ENCODE measurements around the gene LINGO3. TPM values are rescaled to one million over a fixed set of nuclear protein-coding genes. Genes with fewer than 3 reads are reported as not detected.

The LINGO3 gene
- total and polyA plus RNA-seq, 2 of the 8 experiments (the other 6 are each of a cell fraction or from before 2014, with no cell fraction given), result 0.59 TPM; not detected in 1

GRCh38 chr19:2334426-2334825, 26.5 kb upstream of the LINGO3 start:
- Histone ChIP-seq H3K14ac (ENCODE audit: insufficient read length) (no peak overlapping the region), H4K8ac (ENCODE audit: extremely low read depth, insufficient read depth, low read length) (0 out of 2 replicates have a peak overlapping the region, but pooled peaks have one; percentile 57), H3K9me3 (ENCODE audit: insufficient read depth in 2 of 2, low read depth in 1 of 2, low read length in 1 of 2) (peaks cover 0 to 5% of the 10 kb centered on the region in 2 experiments; a peak in 1 of 4 replicates), H2BK120ac (replicated peaks; ENCODE audit: low read depth, low read length) (no peak overlapping the region), H3K4ac (replicated peaks; ENCODE audit: insufficient read length, low read depth, low read length) (no peak overlapping the region), H3K4me1 (replicated peaks in 1 of 4; ENCODE audit: control insufficient read depth in 3 of 4, insufficient read depth in 4 of 4, low read length in 3 of 4) (peaks cover 0 to 29% (median 13%) of the 10 kb centered on the region in 4 experiments; a peak in 6 of 7 replicates), H3K56ac (replicated peaks; ENCODE audit: insufficient read length, low read depth, low read length) (no peak overlapping the region), H3K18ac (ENCODE audit: extremely low read depth, low read length) (no peak overlapping the region), H3K79me1 (ENCODE audit: low read depth, low read length) (peaks cover 39% of the 10 kb centered on the region), H3K36me3 (ENCODE audit: control insufficient read depth in 2 of 4, insufficient read depth in 4 of 4, low read length in 3 of 4) (peaks cover 0 to 7% (median 0%) of the 10 kb centered on the region in 4 experiments; a peak in 2 of 8 replicates), H4K91ac (replicated peaks; ENCODE audit: insufficient read length, low read length) (no peak overlapping the region), H2AFZ (ENCODE audit: low read length) (no peak overlapping the region), H3K9ac (replicated peaks in 1 of 4; ENCODE audit: extremely low read depth in 1 of 4, low read depth in 3 of 4, low read length in 3 of 4) (no peak overlapping the region), H4K5ac (ENCODE audit: insufficient read length, low read depth, low read length) (no peak overlapping the region), H3K27me3 (replicated peaks in 1 of 4; ENCODE audit: control insufficient read depth in 3 of 4, extremely low read depth in 1 of 4, insufficient read depth in 3 of 4, low read length in 3 of 4) (no peaks in the 10 kb centered on the region), H2BK15ac (ENCODE audit: low read length) (no peak overlapping the region), H2BK20ac (ENCODE audit: low read length) (no peak overlapping the region), H2BK12ac (ENCODE audit: low read depth, low read length) (no peak overlapping the region), H3K4me3 (ENCODE audit: extremely low read depth in 1 of 4, insufficient read depth in 2 of 4, low read depth in 3 of 4, low read length in 4 of 4) (no peak overlapping the region), H3K27ac (ENCODE audit: low read depth, low read length) (no peak overlapping the region), H2BK5ac (ENCODE audit: low read depth, low read length) (no peak overlapping the region), H2AK5ac (ENCODE audit: low read depth, low read length) (no peak overlapping the region), H3K79me2 (ENCODE audit: control insufficient read depth in 1 of 2, insufficient read depth in 2 of 2, low read length in 2 of 2) (peaks cover 10 to 62% of the 10 kb centered on the region in 2 experiments), H4K20me1 (replicated peaks in 1 of 2; ENCODE audit: control insufficient read depth in 1 of 2, insufficient read depth in 2 of 2, low read length in 2 of 2) (peaks cover 7 to 36% of the 10 kb centered on the region in 2 experiments), H3K23me2 (ENCODE audit: low read depth, low read length) (peaks cover 4% of the 10 kb centered on the region; the same call in 1 of the 2 replicates), H3K23ac (ENCODE audit: insufficient read length) (no peak overlapping the region), H3K4me2 (ENCODE audit: insufficient read depth in 1 of 2, low read depth in 2 of 2, low read length in 2 of 2) (no peak overlapping the region)
- CTCF ChIA-PET (ENCODE audit: partially characterized antibody), result interaction anchor here (1.0 to 6.3 kb wide), 5 partner anchors 19 to 116 kb away, joined by 3 to 27 read pairs (median 4); no protein-coding TSS in a partner anchor
- WGBS, 2 experiments (ENCODE audit: extremely low coverage in 1 of 2, insufficient coverage in 1 of 2, insufficient read length in 1 of 2, insufficient replicate concordance in 2 of 2, low coverage in 1 of 2, low lambda C conversion rate in 2 of 2, missing lambda C conversion rate in 1 of 2), result 95% methylated on average over 27 of the region's 27 CpGs; no CpG with 5 or more reads in 1 of the 2 experiments
- POLR2A ChIA-PET (ENCODE audit: partially characterized antibody), result interaction anchor here (0.9 to 1.2 kb wide), 3 partner anchors 16 to 46 kb away, joined by 3 to 4 read pairs (median 3); no protein-coding TSS in a partner anchor
- FAIRE-seq (no peak), DNase-seq (ENCODE audit: low read depth in 1 of 2, low spot score in 2 of 2) (no peak)
- no peak for TF ChIP-seq CEBPB (IDR thresholded peaks at IDR 0.05; ENCODE audit: low read depth, low read length)
- TF ChIP-seq SIX5 (IDR thresholded peaks at IDR 0.05; ENCODE audit: low read depth, low read length), result no peak
- no peak for TF ChIP-seq ATF3 (IDR thresholded peaks at IDR 0.05; ENCODE audit: insufficient read depth, low read depth, low read length)
- TF ChIP-seq JUN (IDR thresholded peaks at IDR 0.05; ENCODE audit: low read depth, low read length), result no peak
- TF ChIP-seq CHD2 (IDR thresholded peaks at IDR 0.05; ENCODE audit: low read length), result no peak
- no peak for TF ChIP-seq SP1 (IDR thresholded peaks at IDR 0.05; ENCODE audit: low read depth, low read length)
- no peak for TF ChIP-seq CTBP2 (IDR thresholded peaks at IDR 0.05; ENCODE audit: borderline replicate concordance, insufficient read depth, insufficient read length, low read length)
- TF ChIP-seq SAP30 (IDR thresholded peaks at IDR 0.05; ENCODE audit: insufficient read depth, insufficient replicate concordance, low read length), result no peak
